ENCODE measurements around the gene SMYD3.

GRCh38 chr1:246078126-246078887, 428.8 kb downstream of the SMYD3 start:
- no peak for TF ChIP-seq POLR2AphosphoS5 (IDR thresholded peaks at IDR 0.05; ENCODE audit: low read depth, low read length)
- no peak for TF ChIP-seq REST (IDR thresholded peaks at IDR 0.05; ENCODE audit: insufficient read depth in 1 of 2, low read depth in 2 of 2, low read length in 2 of 2)
- no peak for TF ChIP-seq TAF1 (IDR thresholded peaks at IDR 0.05; ENCODE audit: borderline replicate concordance, insufficient read depth, low read length)
